VCaP (cell line): Measurements from ENCODE around the gene WDR75.
"Not testable (repeated sequence)": the region's sequence is repeated elsewhere in the genome, so short reads cannot be mapped to it uniquely, and the experiment has no call there.

Experiments
- H3K27ac ChIP-seq: fragments of 450-650 bp; 2 replicates; pipeline ENCODE4 v1.5.1; 2017
- CTCF ChIP-seq: fragments of 450-650 bp; conservative IDR thresholded peaks from 2 replicates; pipeline ENCODE4 v1.5.1; 2017; ENCODE audit warnings: mild to moderate bottlenecking, moderate library complexity

The WDR75 gene

GRCh38 chr2:189466656-189467055 lies 25.4 kb downstream of the WDR75 start:
- peak; percentile 83 for TF ChIP-seq CTCF

GRCh38 chr2:189467160-189467559 lies 25.9 kb downstream of the WDR75 start:
- no peak overlapping the region for H3K27ac ChIP-seq
- no peak for TF ChIP-seq CTCF

More at GRCh38 chr2:189466656-189467055, 25.4 kb downstream of the WDR75 start:
- H3K27ac ChIP-seq, result no peak overlapping the region

GRCh38 chr2:189467593-189467992 lies 26.3 kb downstream of the WDR75 start:
- no peak for TF ChIP-seq CTCF
- no peak overlapping the region for H3K27ac ChIP-seq

GRCh38 chr2:189474526-189474925 lies 33.3 kb downstream of the WDR75 start:
- TF ChIP-seq CTCF, result no peak
- no peak overlapping the region for H3K27ac ChIP-seq

- H3K27ac ChIP-seq, result no peak overlapping the region
- no peak for TF ChIP-seq CTCF
Observed at GRCh38 chr2:189477756-189478155, 36.5 kb downstream of the WDR75 start.

- H3K27ac ChIP-seq, result not testable (repeated sequence)
Observed at GRCh38 chr2:189478289-189478688, 37.0 kb downstream of the WDR75 start.

GRCh38 chr2:189481071-189481470 lies 39.8 kb downstream of the WDR75 start:
- H3K27ac ChIP-seq, result no peak overlapping the region
- TF ChIP-seq CTCF, result no peak

GRCh38 chr2:189483571-189483970 lies 42.3 kb downstream of the WDR75 start:
- no peak overlapping the region for H3K27ac ChIP-seq
- no peak for TF ChIP-seq CTCF
